Measurements from ENCODE around the gene ZFAND4. TPM values are rescaled to one million over a fixed set of nuclear protein-coding genes. Genes with fewer than 3 reads are reported as not detected.

The ZFAND4 gene
- total and polyA plus RNA-seq, 2 experiments from 2014 or later: 7.4 to 30.3 TPM

DNA sequence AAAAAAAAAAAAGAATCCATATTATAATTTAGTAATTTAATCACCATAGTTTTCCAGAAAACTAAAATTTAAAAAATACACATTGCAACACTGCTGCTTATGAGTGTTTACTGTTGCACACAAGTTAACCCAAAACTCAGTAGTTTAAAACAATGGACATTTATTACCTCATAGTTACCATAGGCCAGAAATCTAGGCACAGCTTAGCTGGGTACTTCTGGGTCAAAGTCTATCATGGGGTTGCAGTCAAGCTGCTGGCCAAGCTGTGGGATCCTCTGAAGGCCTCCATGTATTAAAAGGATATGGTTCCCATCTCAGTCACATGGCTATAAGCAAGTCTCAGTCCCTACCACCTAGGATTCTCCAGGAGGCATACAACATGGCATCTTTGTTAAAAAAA, 83.6 kb downstream of the ZFAND4 start (continued):
- TF ChIP-seq, protein P1, sequence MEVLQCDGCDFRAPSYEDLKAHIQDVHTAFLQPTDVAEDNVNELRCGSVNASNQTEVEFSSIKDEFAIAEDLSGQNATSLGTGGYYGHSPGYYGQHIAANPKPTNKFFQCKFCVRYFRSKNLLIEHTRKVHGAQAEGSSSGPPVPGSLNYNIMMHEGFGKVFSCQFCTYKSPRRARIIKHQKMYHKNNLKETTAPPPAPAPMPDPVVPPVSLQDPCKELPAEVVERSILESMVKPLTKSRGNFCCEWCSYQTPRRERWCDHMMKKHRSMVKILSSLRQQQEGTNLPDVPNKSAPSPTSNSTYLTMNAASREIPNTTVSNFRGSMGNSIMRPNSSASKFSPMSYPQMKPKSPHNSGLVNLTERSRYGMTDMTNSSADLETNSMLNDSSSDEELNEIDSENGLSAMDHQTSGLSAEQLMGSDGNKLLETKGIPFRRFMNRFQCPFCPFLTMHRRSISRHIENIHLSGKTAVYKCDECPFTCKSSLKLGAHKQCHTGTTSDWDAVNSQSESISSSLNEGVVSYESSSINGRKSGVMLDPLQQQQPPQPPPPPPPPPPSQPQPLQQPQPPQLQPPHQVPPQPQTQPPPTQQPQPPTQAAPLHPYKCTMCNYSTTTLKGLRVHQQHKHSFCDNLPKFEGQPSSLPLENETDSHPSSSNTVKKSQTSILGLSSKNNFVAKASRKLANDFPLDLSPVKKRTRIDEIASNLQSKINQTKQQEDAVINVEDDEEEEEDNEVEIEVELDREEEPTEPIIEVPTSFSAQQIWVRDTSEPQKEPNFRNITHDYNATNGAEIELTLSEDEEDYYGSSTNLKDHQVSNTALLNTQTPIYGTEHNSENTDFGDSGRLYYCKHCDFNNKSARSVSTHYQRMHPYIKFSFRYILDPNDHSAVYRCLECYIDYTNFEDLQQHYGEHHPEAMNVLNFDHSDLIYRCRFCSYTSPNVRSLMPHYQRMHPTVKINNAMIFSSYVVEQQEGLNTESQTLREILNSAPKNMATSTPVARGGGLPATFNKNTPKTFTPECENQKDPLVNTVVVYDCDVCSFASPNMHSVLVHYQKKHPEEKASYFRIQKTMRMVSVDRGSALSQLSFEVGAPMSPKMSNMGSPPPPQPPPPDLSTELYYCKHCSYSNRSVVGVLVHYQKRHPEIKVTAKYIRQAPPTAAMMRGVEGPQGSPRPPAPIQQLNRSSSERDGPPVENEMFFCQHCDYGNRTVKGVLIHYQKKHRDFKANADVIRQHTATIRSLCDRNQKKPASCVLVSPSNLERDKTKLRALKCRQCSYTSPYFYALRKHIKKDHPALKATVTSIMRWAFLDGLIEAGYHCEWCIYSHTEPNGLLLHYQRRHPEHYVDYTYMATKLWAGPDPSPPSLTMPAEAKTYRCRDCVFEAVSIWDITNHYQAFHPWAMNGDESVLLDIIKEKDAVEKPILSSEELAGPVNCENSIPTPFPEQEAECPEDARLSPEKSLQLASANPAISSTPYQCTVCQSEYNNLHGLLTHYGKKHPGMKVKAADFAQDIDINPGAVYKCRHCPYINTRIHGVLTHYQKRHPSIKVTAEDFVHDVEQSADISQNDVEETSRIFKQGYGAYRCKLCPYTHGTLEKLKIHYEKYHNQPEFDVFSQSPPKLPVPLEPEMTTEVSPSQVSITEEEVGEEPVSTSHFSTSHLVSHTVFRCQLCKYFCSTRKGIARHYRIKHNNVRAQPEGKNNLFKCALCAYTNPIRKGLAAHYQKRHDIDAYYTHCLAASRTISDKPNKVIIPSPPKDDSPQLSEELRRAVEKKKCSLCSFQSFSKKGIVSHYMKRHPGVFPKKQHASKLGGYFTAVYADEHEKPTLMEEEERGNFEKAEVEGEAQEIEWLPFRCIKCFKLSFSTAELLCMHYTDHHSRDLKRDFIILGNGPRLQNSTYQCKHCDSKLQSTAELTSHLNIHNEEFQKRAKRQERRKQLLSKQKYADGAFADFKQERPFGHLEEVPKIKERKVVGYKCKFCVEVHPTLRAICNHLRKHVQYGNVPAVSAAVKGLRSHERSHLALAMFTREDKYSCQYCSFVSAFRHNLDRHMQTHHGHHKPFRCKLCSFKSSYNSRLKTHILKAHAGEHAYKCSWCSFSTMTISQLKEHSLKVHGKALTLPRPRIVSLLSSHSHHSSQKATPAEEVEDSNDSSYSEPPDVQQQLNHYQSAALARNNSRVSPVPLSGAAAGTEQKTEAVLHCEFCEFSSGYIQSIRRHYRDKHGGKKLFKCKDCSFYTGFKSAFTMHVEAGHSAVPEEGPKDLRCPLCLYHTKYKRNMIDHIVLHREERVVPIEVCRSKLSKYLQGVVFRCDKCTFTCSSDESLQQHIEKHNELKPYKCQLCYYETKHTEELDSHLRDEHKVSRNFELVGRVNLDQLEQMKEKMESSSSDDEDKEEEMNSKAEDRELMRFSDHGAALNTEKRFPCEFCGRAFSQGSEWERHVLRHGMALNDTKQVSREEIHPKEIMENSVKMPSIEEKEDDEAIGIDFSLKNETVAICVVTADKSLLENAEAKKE (CRISPR knock-in tag; IDR thresholded peaks at IDR 0.05): no peak
- TF ChIP-seq CREB1 (CRISPR knock-in tag; IDR thresholded peaks at IDR 0.05; ENCODE audit: low read depth): no peak
- no peak for TF ChIP-seq JUNB (IDR thresholded peaks at IDR 0.05; ENCODE audit: unreplicated experiment)
- TF ChIP-seq POLR2AphosphoS5 (IDR thresholded peaks at IDR 0.05; ENCODE audit: low read depth): no peak
- TF ChIP-seq, protein P2, sequence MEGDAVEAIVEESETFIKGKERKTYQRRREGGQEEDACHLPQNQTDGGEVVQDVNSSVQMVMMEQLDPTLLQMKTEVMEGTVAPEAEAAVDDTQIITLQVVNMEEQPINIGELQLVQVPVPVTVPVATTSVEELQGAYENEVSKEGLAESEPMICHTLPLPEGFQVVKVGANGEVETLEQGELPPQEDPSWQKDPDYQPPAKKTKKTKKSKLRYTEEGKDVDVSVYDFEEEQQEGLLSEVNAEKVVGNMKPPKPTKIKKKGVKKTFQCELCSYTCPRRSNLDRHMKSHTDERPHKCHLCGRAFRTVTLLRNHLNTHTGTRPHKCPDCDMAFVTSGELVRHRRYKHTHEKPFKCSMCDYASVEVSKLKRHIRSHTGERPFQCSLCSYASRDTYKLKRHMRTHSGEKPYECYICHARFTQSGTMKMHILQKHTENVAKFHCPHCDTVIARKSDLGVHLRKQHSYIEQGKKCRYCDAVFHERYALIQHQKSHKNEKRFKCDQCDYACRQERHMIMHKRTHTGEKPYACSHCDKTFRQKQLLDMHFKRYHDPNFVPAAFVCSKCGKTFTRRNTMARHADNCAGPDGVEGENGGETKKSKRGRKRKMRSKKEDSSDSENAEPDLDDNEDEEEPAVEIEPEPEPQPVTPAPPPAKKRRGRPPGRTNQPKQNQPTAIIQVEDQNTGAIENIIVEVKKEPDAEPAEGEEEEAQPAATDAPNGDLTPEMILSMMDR (conservative IDR thresholded peaks at IDR 0.05; ENCODE audit: low read depth in 2 of 2): no peak

DNA sequence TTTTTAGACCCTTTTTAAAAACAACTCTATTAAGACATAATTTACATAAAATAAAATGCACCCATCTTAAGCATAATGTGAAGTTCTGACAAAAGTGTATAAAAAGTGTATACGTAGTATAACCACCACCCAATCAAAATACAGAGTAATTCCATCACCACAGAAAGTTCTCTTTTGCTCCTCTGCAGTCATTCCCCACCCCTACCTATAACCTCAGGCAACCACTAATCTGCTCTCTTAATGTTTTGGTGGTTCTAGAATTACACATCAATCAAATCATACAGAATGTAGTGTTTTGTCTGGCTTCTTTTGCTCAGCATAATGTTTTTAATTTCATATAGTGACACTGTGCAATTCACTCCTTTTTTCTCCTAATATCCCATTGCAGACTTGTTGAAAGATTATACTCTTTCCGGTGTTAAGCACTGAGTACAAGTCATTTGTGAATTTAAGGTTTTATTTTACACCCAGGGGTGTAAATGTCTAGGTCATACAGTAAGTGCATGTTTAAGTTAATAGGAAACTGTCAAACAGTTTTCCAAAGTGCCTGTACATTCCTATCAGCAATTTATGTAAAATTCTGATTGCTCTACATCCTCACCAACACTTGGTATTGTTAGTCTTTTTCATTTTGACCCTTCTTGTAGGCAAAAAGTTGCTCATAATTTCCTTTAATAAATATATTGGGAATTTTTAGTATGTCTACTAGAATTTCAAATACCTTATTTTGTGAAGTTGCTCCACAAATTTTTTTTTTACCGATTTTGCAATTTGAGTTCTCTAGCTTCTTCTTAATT, 86.3 kb downstream of the ZFAND4 start:
- ATAC-seq (no peak), DNase-seq (ENCODE audit: low spot score) (no peak)
- H3K79me2 ChIP-seq (replicated peaks; ENCODE audit: insufficient read depth): peaks cover 43% of the 10 kb centered on the region
- H3K4me1 Mint-ChIP-seq: no peaks in the 10 kb centered on the region; the same call in 2 of the 3 replicates
- H3K4me1 ChIP-seq (ENCODE audit: insufficient read depth): 0 out of 2 replicates have a peak, but pooled peaks cover under 1% of the 10 kb centered on the region
- H3F3A ChIP-seq (replicated peaks; ENCODE audit: low read depth): no peaks in the 10 kb centered on the region
- H3K27me3 ChIP-seq (ENCODE audit: insufficient read depth): no peaks in the 10 kb centered on the region
- H3K27ac ChIP-seq (ENCODE audit: low read depth): no peak overlapping the region
- peaks cover 2% of the 10 kb centered on the region for H3K27me3 Mint-ChIP-seq (ENCODE audit: insufficient read depth, low read depth, poor library complexity)
- no peaks in the 10 kb centered on the region; the same call in 1 of the 3 replicates for H3K36me3 Mint-ChIP-seq (ENCODE audit: low read depth)
- no peak overlapping the region for H3K4me3 ChIP-seq
- H3K36me3 ChIP-seq (ENCODE audit: insufficient read depth): no peaks in the 10 kb centered on the region
- H4K20me1 ChIP-seq (replicated peaks; ENCODE audit: insufficient read depth): 0 out of 2 replicates have a peak, but pooled peaks cover 8% of the 10 kb centered on the region
- H3K9me3 Mint-ChIP-seq: no peaks in the 10 kb centered on the region; the same call in 2 of the 3 replicates
- no peak overlapping the region for H3K27ac Mint-ChIP-seq
- no peak overlapping the region for H3K4me3 Mint-ChIP-seq
- no peak overlapping the region for H3K4me2 ChIP-seq
- H3K9me2 ChIP-seq (ENCODE audit: insufficient read depth): no peaks in the 10 kb centered on the region
- H2AFZ ChIP-seq: no peak overlapping the region
- TF ChIP-seq EZH2phosphoT487 (IDR thresholded peaks at IDR 0.05; ENCODE audit: unreplicated experiment) (no peak), CREB1 (CRISPR knock-in tag; IDR thresholded peaks at IDR 0.05; ENCODE audit: low read depth) (no peak), JUNB (IDR thresholded peaks at IDR 0.05; ENCODE audit: unreplicated experiment) (no peak), ZNF114 (CRISPR knock-in tag; IDR thresholded peaks at IDR 0.05) (no peak)
